ENCODE results near the gene ZNF878. TPM values are rescaled to one million over a fixed set of nuclear protein-coding genes. Genes with fewer than 3 reads are reported as not detected.
A peak's percentile ranks its signal among the peaks of the same experiment; 100 is the strongest.

Gene ZNF878
- total RNA-seq, 4 donors from 2014 or later: 0.32 TPM; not detected in 3

DNA sequence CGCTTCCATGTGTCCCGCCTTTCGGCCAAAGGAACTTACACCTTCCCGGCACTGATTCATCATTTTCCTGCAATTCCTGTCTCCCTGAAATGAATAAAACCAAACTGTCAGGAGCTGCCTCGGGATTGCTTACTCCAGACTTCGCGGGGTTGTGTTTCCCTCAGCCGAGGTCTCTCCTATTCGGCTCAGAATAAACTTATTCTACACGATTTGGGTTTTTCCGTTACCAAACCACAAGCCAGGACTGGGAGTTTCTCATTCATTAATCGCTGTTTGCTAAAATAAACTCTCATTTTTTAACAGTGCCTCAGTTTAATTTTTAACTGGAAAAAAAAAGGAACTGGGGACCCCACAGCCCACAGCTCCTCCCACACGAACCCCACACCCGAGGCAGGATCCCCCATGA lies 667 bp downstream of the ZNF878 start:
- Histone ChIP-seq H3K36me3 (no peaks in the 10 kb centered on the region), H3K9me3 (no peaks in the 10 kb centered on the region), H3K4me3 (peak overlapping the region; percentile 59 to 89 (median 64)), H3K4me1 (peaks cover 0 to 19% (median 13%) of the 10 kb centered on the region in 4 donors), H3K27me3 (no peaks in the 10 kb centered on the region), H3K27ac (peak overlapping the region; percentile 75 to 85 (median 82))
- TF ChIP-seq, protein P1, sequence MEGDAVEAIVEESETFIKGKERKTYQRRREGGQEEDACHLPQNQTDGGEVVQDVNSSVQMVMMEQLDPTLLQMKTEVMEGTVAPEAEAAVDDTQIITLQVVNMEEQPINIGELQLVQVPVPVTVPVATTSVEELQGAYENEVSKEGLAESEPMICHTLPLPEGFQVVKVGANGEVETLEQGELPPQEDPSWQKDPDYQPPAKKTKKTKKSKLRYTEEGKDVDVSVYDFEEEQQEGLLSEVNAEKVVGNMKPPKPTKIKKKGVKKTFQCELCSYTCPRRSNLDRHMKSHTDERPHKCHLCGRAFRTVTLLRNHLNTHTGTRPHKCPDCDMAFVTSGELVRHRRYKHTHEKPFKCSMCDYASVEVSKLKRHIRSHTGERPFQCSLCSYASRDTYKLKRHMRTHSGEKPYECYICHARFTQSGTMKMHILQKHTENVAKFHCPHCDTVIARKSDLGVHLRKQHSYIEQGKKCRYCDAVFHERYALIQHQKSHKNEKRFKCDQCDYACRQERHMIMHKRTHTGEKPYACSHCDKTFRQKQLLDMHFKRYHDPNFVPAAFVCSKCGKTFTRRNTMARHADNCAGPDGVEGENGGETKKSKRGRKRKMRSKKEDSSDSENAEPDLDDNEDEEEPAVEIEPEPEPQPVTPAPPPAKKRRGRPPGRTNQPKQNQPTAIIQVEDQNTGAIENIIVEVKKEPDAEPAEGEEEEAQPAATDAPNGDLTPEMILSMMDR (IDR thresholded peaks at IDR 0.05): no peak
- TF ChIP-seq POLR2AphosphoS5 (IDR thresholded peaks at IDR 0.05) (no peak), POLR2A (IDR thresholded peaks at IDR 0.05) (no peak), EP300 (IDR thresholded peaks at IDR 0.05; ENCODE audit: low read depth) (no peak)
- intact Hi-C loops (cut with DNase I; ENCODE audit: low total_unique reads) (no loop called here), in situ Hi-C loops (cut with MboI; ENCODE audit: low pct_ligation_motif_present in 1 of 4, low pct_unique_long_range_greater_than_20kb in 1 of 4, low sequenced_read_pairs in 3 of 4) (loop anchor here in 2 of 4 donors (10.0 kb wide), 1 partner anchor 93 kb away; the partner anchor contains the start of gene ZNF20 (in 2 of the 2))
- DNase-seq: no peak
- 1 to 3% methylated on average over 13 to 14 of the region's 14 CpGs for WGBS, 2 donors (ENCODE audit: low coverage in 1 of 2)

DNA sequence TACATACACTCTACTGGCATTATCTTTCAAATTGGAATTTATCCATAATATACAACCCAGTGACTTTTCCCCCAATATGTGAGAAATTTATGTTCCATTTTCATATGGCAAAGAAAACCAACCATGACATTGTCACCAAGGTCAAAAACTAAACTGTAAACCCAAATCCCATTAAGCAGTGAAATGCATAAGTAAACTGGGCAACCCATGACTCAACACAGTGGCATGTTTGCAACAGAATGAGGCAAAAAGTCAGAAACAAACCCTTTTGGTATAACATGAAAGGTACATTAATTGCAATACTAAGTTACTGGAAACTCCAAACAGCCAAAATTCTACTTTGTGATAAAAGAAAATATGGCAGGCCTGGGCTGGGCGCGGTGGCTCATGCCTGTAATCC lies 4.9 kb downstream of the ZNF878 start:
- in situ Hi-C loops (cut with MboI; ENCODE audit: low pct_ligation_motif_present in 1 of 4, low pct_unique_long_range_greater_than_20kb in 1 of 4, low sequenced_read_pairs in 3 of 4): no loop called here
- peaks cover 0 to 14% (median 11%) of the 10 kb centered on the region in 4 donors for H3K4me1 ChIP-seq
- no peak for TF ChIP-seq POLR2AphosphoS5 (IDR thresholded peaks at IDR 0.05)
- TF ChIP-seq EP300 (IDR thresholded peaks at IDR 0.05; ENCODE audit: low read depth): no peak
- TF ChIP-seq, protein P1 (IDR thresholded peaks at IDR 0.05): no peak
- TF ChIP-seq POLR2A (IDR thresholded peaks at IDR 0.05): no peak
- peaks cover 0 to 6% (median 3%) of the 10 kb centered on the region in 4 donors for H3K36me3 ChIP-seq
- no peak for DNase-seq
- WGBS, 2 donors (ENCODE audit: low coverage in 1 of 2): 97% methylated on average over 2 of the region's 2 CpGs; no CpG with 5 or more reads in 1 of the 2 donors
- no peaks in the 10 kb centered on the region for H3K27me3 ChIP-seq
- H3K4me3 ChIP-seq: no peak overlapping the region
- intact Hi-C loops (cut with DNase I; ENCODE audit: low total_unique reads): no loop called here
- H3K27ac ChIP-seq: no peak overlapping the region
- peaks cover 23 to 30% of the 10 kb centered on the region in 2 donors for H3K9me3 ChIP-seq

DNA sequence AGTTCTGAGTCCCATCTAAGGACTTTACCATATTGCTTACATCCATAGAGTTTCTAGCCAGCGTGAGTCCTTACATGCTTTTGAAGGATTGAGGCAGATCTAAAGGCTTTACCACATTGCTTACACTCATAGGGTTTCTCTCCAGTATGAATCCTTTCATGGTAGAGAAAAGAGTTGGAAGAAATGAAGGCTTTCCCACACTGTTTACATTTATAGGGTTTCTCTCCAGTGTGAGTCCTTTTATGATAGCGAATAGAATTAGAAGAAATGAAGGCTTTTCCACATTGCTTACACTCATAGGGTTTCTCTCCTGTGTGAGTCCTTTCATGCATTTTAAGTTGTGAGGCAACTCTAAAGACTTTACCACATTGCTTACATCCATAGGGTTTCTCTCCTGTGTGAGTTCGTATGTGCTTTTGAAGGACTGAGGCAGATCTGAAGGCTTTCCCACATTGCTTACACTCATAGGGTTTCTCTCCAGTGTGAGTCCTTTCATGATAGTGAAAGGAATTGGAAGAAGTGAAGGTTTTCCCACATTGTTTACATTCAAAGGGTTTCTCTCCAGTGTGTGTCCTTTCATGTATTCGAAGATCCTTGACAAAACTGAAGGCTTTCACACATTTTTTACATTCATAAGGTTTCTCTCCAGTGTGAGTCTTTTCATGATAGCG lies 8.9 kb downstream of the ZNF878 start:
- TF ChIP-seq EP300 (IDR thresholded peaks at IDR 0.05; ENCODE audit: low read depth) (no peak), POLR2A (IDR thresholded peaks at IDR 0.05) (no peak), POLR2AphosphoS5 (IDR thresholded peaks at IDR 0.05) (no peak)
- TF ChIP-seq, protein P1 (IDR thresholded peaks at IDR 0.05): no peak
- H3K4me3 ChIP-seq: no peak overlapping the region
- H3K27me3 ChIP-seq: no peaks in the 10 kb centered on the region
- H3K9me3 ChIP-seq: peaks cover 29 to 35% of the 10 kb centered on the region in 2 donors
- no peaks in the 10 kb centered on the region for H3K4me1 ChIP-seq
- peaks cover 0 to 6% (median 3%) of the 10 kb centered on the region in 4 donors for H3K36me3 ChIP-seq
- DNase-seq: no peak
- no peak overlapping the region for H3K27ac ChIP-seq
- in situ Hi-C loops (cut with MboI; ENCODE audit: low pct_ligation_motif_present in 1 of 4, low pct_unique_long_range_greater_than_20kb in 1 of 4, low sequenced_read_pairs in 3 of 4): no loop called here
- intact Hi-C loops (cut with DNase I; ENCODE audit: low total_unique reads): no loop called here
- WGBS, 2 donors (ENCODE audit: low coverage in 1 of 2): 94 to 95% methylated on average over 5 of the region's 5 CpGs

DNA sequence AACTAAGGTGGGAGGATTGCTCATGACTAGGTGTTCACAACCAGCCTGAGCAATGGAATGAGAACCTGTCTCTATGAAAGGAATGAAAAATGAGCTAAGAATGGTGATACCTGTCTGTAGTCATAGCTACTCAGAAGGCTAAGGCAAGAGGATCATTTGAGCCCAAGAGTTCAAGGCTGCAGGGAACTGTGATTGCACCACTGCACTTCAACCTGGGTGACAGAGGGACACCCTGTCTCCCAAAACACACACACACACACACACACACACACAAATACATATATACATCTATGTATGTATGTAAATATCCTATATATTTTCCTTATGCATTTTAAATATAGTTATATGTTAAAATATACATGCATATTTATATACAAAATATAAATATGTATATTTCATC lies 9.9 kb downstream of the ZNF878 start:
- TF ChIP-seq POLR2A (IDR thresholded peaks at IDR 0.05): no peak
- intact Hi-C loops (cut with DNase I; ENCODE audit: low total_unique reads): no loop called here

More for the DNA sequence above, 9.9 kb downstream of the ZNF878 start:
- H3K4me1 ChIP-seq: no peaks in the 10 kb centered on the region
- DNase-seq: no peak
- H3K27ac ChIP-seq: no peak overlapping the region
- in situ Hi-C loops (cut with MboI; ENCODE audit: low pct_ligation_motif_present in 1 of 4, low pct_unique_long_range_greater_than_20kb in 1 of 4, low sequenced_read_pairs in 3 of 4): no loop called here
- H3K36me3 ChIP-seq: peaks cover 0 to 6% (median 3%) of the 10 kb centered on the region in 4 donors
- peaks cover 29 to 35% of the 10 kb centered on the region in 2 donors for H3K9me3 ChIP-seq
- H3K27me3 ChIP-seq: no peaks in the 10 kb centered on the region
- no peak overlapping the region for H3K4me3 ChIP-seq
